Measurements from ENCODE around the gene CPLANE2. TPM values are rescaled to one million over a fixed set of nuclear protein-coding genes. Genes with fewer than 3 reads are reported as not detected.

The CPLANE2 gene
- total and polyA plus RNA-seq, 5 experiments from 2014 or later, result 1.7 to 9.6 (median 2.9) TPM

DNA sequence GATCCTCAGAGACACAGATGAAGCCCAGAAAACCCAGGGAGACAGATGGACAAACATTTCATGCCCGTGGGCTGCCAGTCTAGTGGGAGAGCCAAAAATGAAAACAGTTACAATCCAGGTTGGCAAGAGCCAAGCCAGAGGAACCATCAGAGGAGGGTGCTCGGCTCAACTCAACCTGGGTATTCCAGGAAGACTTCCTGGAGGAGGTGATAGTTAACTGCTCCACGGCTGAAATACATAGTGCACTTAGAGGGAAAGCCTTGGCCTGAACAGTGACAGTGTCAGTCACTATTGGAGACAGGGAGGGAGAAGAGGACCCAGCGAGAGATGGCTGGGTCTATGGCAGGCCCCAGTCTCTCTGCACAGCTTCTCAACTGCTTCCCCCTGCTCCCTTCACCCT is 26.4 kb downstream of the CPLANE2 start:
- DNase-seq (no peak), ATAC-seq (no peak)
- Mint-ChIP-seq H3K36me3 (no peaks in the 10 kb centered on the region), H3K4me3 (no peak overlapping the region), H3K27ac (no peak overlapping the region), H3K9me3 (no peaks in the 10 kb centered on the region), H3K4me1 (peaks cover 0 to 9% (median 8%) of the 10 kb centered on the region in 4 donors), H3K27me3 (no peaks in the 10 kb centered on the region)
- POLR2A ChIA-PET, result no interaction called here

- POLR2A ChIA-PET, result no interaction called here
- peak overlapping the region in 2 of 10 donors; percentile 23 to 77 for H3K27ac Mint-ChIP-seq
- ATAC-seq (no peak), DNase-seq (no peak)
- H3K27me3 Mint-ChIP-seq, result no peaks in the 10 kb centered on the region
- H3K9me3 Mint-ChIP-seq, result no peaks in the 10 kb centered on the region
- H3K36me3 Mint-ChIP-seq, result peaks cover 0 to under 1% (median 0%) of the 10 kb centered on the region in 3 donors
- H3K4me1 Mint-ChIP-seq, result peaks cover 0 to 10% (median 8%) of the 10 kb centered on the region in 4 donors
- no peak overlapping the region for H3K4me3 Mint-ChIP-seq
These were observed 27.1 kb downstream of the CPLANE2 start for GRCh38 chr1:16209847-16210407.

DNA sequence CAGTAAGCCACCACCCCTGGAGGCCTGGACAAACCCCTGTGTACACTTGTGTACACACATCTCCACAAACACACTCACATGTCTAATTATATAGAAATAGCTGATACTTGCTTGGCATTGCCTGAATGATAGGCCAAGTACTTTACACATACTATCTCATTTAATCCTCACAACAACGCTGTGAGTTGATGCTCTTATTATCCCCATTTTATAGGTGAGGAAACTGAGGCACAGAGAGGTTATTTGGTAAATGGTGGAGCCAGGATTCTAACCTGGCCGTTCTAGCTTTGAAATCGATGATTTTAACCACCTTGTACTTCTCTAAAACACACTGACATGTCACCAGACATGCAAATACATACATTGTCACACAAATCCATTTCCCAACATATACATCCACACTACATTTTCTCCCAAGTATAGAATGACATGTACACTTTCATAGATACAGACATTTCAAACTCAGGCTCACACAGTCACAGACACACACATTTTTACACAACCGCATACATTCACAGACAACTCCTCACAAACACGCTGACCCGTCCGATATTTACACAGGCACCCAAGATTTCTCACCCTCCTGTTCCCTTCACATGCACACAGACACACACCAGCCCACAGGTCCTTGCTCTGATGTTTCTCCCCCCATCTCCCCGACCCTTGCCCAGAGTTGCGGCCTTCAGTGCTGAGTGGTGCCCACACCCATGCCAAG is 27.7 kb downstream of the CPLANE2 start:
- Mint-ChIP-seq H3K4me3 (peak overlapping the region in 4 of 10 donors; percentile 16 to 64 (median 37)), H3K9me3 (no peaks in the 10 kb centered on the region), H3K27me3 (no peaks in the 10 kb centered on the region), H3K36me3 (peaks cover 0 to 3% (median 0%) of the 10 kb centered on the region in 3 donors), H3K4me1 (peaks cover 0 to 14% (median 12%) of the 10 kb centered on the region in 4 donors), H3K27ac (peak overlapping the region in 6 of 10 donors; percentile 14 to 77 (median 43))
- ATAC-seq (no peak), DNase-seq (no peak)
- POLR2A ChIA-PET, result interaction anchor here (3.1 kb wide), 1 partner anchor 8 kb away, joined by 28 read pairs; no protein-coding TSS in a partner anchor

- Mint-ChIP-seq H3K36me3 (peaks cover 0 to 7% (median 2%) of the 10 kb centered on the region in 3 donors), H3K27ac (peak overlapping the region in 2 of 10 donors; percentile 35 to 51), H3K4me1 (peaks cover 2 to 16% (median 12%) of the 10 kb centered on the region in 4 donors), H3K4me3 (peak overlapping the region in 6 of 10 donors; percentile 18 to 50 (median 30)), H3K27me3 (no peaks in the 10 kb centered on the region), H3K9me3 (no peaks in the 10 kb centered on the region)
- DNase-seq (no peak), ATAC-seq (no peak)
- POLR2A ChIA-PET, result interaction anchor here (0.6 to 3.1 kb wide), 3 partner anchors 9 to 410 kb away, joined by 3 to 28 read pairs (median 4); no protein-coding TSS in a partner anchor
These were observed 28.6 kb downstream of the CPLANE2 start for GRCh38 chr1:16208270-16208987.

DNA sequence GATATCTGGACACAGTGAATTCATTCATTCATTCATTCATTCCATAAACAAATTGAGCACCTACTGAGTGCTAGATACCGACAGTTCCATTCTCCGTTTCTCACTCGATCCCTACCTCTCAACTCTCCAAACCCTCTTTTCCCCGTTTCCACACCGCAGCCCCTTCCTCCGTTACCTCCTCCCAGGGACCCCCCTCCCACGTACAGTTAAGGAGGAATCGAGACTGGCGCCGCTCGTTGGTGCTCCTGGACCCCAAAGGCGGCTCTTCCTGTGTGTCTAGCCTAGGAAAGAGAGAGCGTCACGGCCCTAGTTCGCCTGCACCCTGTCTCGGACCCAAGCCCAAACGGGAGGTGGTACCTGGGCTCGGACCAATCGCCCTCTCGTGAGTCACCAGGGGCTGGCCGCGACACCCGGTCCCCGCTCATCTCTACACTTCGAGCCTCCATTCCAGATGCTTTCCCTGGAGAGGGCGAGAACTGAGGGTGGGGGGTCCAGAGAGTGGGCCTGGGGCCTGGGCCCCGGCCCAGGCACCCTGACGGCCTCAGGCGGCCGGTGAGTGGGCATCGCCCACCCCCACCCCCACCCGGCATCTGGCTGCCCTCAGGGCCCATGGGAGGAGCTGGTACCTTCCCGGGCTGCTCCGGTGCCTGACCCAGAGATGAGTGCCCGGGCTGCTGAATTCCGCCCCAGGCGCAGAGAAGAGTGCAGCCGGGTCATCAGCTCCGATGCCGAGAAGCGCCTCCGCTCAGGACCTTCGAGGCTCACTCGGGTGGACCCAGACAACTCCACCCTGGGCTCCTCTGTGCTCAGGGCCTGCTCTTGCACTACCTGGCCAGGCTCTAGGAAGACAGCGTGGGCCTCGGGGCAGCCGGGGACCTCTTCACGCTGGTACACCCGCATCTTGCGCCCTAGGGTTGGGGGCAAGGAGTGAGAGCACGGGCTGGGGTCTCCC is 29.4 kb downstream of the CPLANE2 start:
- Mint-ChIP-seq H3K36me3 (peaks cover 0 to 16% (median 4%) of the 10 kb centered on the region in 3 donors), H3K4me1 (peaks cover 4 to 16% (median 12%) of the 10 kb centered on the region in 4 donors), H3K27ac (peak overlapping the region; percentile 72 to 99 (median 96)), H3K4me3 (peak overlapping the region; percentile 85 to 97 (median 92)), H3K9me3 (no peaks in the 10 kb centered on the region), H3K27me3 (no peaks in the 10 kb centered on the region)
- DNase-seq (peak in 1 of 10 donors; percentile 21), ATAC-seq (no peak)
- POLR2A ChIA-PET, result interaction anchor here (0.6 to 3.1 kb wide), 9 partner anchors 8 to 410 kb away, joined by 3 to 28 read pairs (median 4); partner anchors contain the start of genes CPLANE2 and FBXO42

GRCh38 chr1:16206547-16207317 is 30.3 kb downstream of the CPLANE2 start:
- peak overlapping the region; percentile 85 to 97 (median 92) for H3K4me3 Mint-ChIP-seq
- peak; percentile 91 for ATAC-seq
- H3K27ac Mint-ChIP-seq, result peak overlapping the region; percentile 85 to 99 (median 96)
- H3K27me3 Mint-ChIP-seq, result no peaks in the 10 kb centered on the region
- POLR2A ChIA-PET, result interaction anchor here (0.5 to 3.1 kb wide), 8 partner anchors 9 to 440 kb away, joined by 3 to 28 read pairs (median 4); partner anchors contain the start of genes CPLANE2 and FBXO42
- no peaks in the 10 kb centered on the region for H3K9me3 Mint-ChIP-seq
- DNase-seq, result peak; percentile 86 to 96 (median 92)
- peaks cover 4 to 16% (median 12%) of the 10 kb centered on the region in 4 donors for H3K4me1 Mint-ChIP-seq
- peaks cover 0 to 16% (median 4%) of the 10 kb centered on the region in 3 donors for H3K36me3 Mint-ChIP-seq

GRCh38 chr1:16205891-16206546 is 31.0 kb downstream of the CPLANE2 start:
- POLR2A ChIA-PET, result interaction anchor here (0.5 to 3.1 kb wide), 6 partner anchors 12 to 439 kb away, joined by 4 to 28 read pairs (median 6); partner anchors contain the start of genes CPLANE2 and FBXO42
- peaks cover 4 to 16% (median 12%) of the 10 kb centered on the region in 4 donors for H3K4me1 Mint-ChIP-seq
- peak overlapping the region; percentile 85 to 97 (median 92) for H3K4me3 Mint-ChIP-seq
- peak in 1 of 2 donors; percentile 1 for ATAC-seq
- H3K36me3 Mint-ChIP-seq, result peaks cover 0 to 16% (median 4%) of the 10 kb centered on the region in 3 donors
- no peaks in the 10 kb centered on the region for H3K9me3 Mint-ChIP-seq
- H3K27me3 Mint-ChIP-seq, result no peaks in the 10 kb centered on the region
- peak overlapping the region; percentile 85 to 99 (median 96) for H3K27ac Mint-ChIP-seq
- DNase-seq, result peak in 1 of 10 donors; percentile 70

GRCh38 chr1:16205334-16205671 is 31.7 kb downstream of the CPLANE2 start:
- H3K4me3 Mint-ChIP-seq, result peak overlapping the region in 4 of 10 donors; percentile 21 to 90 (median 36)
- ATAC-seq (no peak), DNase-seq (no peak)
- POLR2A ChIA-PET, result interaction anchor here (1.9 kb wide), 1 partner anchor 32 kb away, joined by 18 read pairs; the partner anchor contains the start of gene CPLANE2
- no peaks in the 10 kb centered on the region for H3K9me3 Mint-ChIP-seq
- no peaks in the 10 kb centered on the region for H3K27me3 Mint-ChIP-seq
- H3K36me3 Mint-ChIP-seq, result peaks cover 0 to 16% (median 4%) of the 10 kb centered on the region in 3 donors
- H3K4me1 Mint-ChIP-seq, result peaks cover 4 to 16% (median 12%) of the 10 kb centered on the region in 4 donors
- peak overlapping the region in 2 of 10 donors; percentile 19 to 62 for H3K27ac Mint-ChIP-seq

DNA sequence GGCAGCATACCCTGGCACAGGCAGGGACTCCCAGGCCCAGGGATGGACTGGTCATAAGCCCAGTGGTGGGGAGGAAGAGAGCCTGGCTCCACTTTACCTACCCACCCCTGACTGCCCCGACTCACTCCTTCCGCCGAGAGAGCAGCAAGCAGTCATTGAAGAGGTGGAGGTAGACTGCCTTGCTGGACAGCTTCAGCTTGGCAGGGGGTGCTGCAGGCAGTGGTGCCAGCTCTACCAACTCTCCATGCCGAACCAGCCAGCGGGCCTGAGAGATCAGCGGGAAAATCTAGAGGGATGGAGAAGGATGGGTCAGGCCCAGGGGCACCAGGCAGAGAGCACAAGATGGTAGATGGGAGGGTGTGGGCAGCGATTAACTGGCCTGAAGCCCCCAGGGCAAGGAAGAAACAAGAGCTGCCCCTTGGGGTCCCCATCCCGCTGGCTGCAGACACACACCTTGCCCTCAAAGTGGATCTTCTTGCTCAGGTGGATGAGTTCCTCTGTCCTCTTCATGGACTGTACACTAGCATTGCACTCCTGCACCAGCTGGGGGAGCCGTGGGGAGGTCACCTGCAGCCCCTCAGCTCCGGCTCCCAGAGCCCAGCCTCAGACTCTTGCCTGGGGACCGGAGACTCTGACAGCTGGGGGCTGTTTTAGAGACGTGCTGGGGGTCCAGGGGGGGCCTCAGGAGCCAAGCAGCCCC is 32.2 kb downstream of the CPLANE2 start:
- POLR2A ChIA-PET, result interaction anchor here (0.6 kb wide), 1 partner anchor 35 kb away, joined by 3 read pairs; no protein-coding TSS in a partner anchor
- Mint-ChIP-seq H3K36me3 (peaks cover 0 to 18% (median 4%) of the 10 kb centered on the region in 3 donors), H3K9me3 (no peaks in the 10 kb centered on the region), H3K4me3 (peak overlapping the region in 7 of 10 donors; percentile 14 to 67 (median 59)), H3K27me3 (no peaks in the 10 kb centered on the region), H3K4me1 (peaks cover 6 to 16% (median 12%) of the 10 kb centered on the region in 4 donors), H3K27ac (peak overlapping the region in 7 of 10 donors; percentile 5 to 91 (median 56))
- DNase-seq, result peak in 8 of 10 donors; percentile 21 to 49 (median 36)
- no peak for ATAC-seq

GRCh38 chr1:16204216-16204615 is 32.8 kb downstream of the CPLANE2 start:
- ATAC-seq, result no peak
- Mint-ChIP-seq H3K27me3 (no peaks in the 10 kb centered on the region), H3K4me1 (peaks cover 9 to 16% (median 14%) of the 10 kb centered on the region in 4 donors), H3K36me3 (peaks cover 0 to 19% (median 4%) of the 10 kb centered on the region in 3 donors), H3K4me3 (peak overlapping the region in 2 of 10 donors; percentile 40 to 52), H3K9me3 (no peaks in the 10 kb centered on the region), H3K27ac (peak overlapping the region in 8 of 10 donors; percentile 5 to 91 (median 60))
- POLR2A ChIA-PET, result no interaction called here
- no peak for DNase-seq
